Erythroblast (primary cell): ENCODE measurements around the gene SLC35A3.
A peak's percentile ranks its signal among the peaks of the same experiment; 100 is the strongest.

Source experiments
- DNase-seq, 2 experiments: peaks; one replicate each; lab custom pipeline; 2025; lab: John Stamatoyannopoulos, UW
- GATA1 ChIP-seq: IDR thresholded peaks from 2 replicates; pipeline ENCODE4 v1.6.1; 2011; ENCODE audit warnings: low read depth, mild to moderate bottlenecking, control low read depth, low read length, moderate library complexity
- POLR2A ChIP-seq: IDR thresholded peaks from 2 replicates; pipeline ENCODE4 v1.6.1; 2011; ENCODE audit warnings: mild to moderate bottlenecking, low read length

The SLC35A3 gene

GRCh38 chr1:100065183-100065968, 95.6 kb downstream of the SLC35A3 start:
- peak in 1 of 2 experiments; percentile 26 for DNase-seq
- no peak for TF ChIP-seq POLR2A
- no peak for TF ChIP-seq GATA1

GRCh38 chr1:100065969-100066227, 96.1 kb downstream of the SLC35A3 start:
- DNase-seq: no peak
- TF ChIP-seq GATA1: no peak
- TF ChIP-seq POLR2A: no peak

GRCh38 chr1:100070201-100070939, 100.6 kb downstream of the SLC35A3 start:
- no peak for TF ChIP-seq POLR2A
- no peak for TF ChIP-seq GATA1
- DNase-seq: no peak

- no peak for TF ChIP-seq POLR2A
- no peak for TF ChIP-seq GATA1
- no peak for DNase-seq
Observed at GRCh38 chr1:100073531-100073930, 103.7 kb downstream of the SLC35A3 start.

GRCh38 chr1:100074604-100075395, 105.0 kb downstream of the SLC35A3 start:
- no peak for TF ChIP-seq POLR2A
- no peak for TF ChIP-seq GATA1
- peak in 1 of 2 experiments; percentile 17 for DNase-seq

- DNase-seq: no peak
- TF ChIP-seq GATA1 (no peak), POLR2A (no peak)
Observed at GRCh38 chr1:100075773-100076172, 106.0 kb downstream of the SLC35A3 start.

- DNase-seq: no peak
- no peak for TF ChIP-seq POLR2A
- TF ChIP-seq GATA1: no peak
Observed at GRCh38 chr1:100076319-100076718, 106.5 kb downstream of the SLC35A3 start.

- no peak for DNase-seq
- TF ChIP-seq POLR2A (no peak), GATA1 (no peak)
Observed at GRCh38 chr1:100076744-100077143, 106.9 kb downstream of the SLC35A3 start.

- DNase-seq: no peak
- TF ChIP-seq POLR2A (no peak), GATA1 (no peak)
Observed at GRCh38 chr1:100077531-100077930, 107.7 kb downstream of the SLC35A3 start.

- no peak for DNase-seq
- TF ChIP-seq GATA1 (no peak), POLR2A (no peak)
Observed at GRCh38 chr1:100080331-100080730, 110.5 kb downstream of the SLC35A3 start.
